OCI-LY1 (cell line): Measurements from ENCODE around the gene PCLO.
A peak's percentile ranks its signal among the peaks of the same experiment; 100 is the strongest.

ENCODE experiments used
- H2AFZ ChIP-seq: fragments of 200-600 bp; sonication (generic), shearing (Covaris generic); 2 replicates; pipeline ENCODE4 v1.6.0; 2014; ENCODE audit warnings: antibody characterized with exemption, mild to moderate bottlenecking, low read length
- H3F3A ChIP-seq: fragments of 200-600 bp; sonication (generic), shearing (Covaris generic); 2 replicates; pipeline ENCODE4 v1.6.0; 2014; ENCODE audit warnings: mild to moderate bottlenecking, antibody characterized with exemption, low read length, moderate library complexity; ENCODE audit not compliant: insufficient read depth
- H3K27ac ChIP-seq: fragments of 200-600 bp; sonication (generic); 2 replicates; pipeline ENCODE4 v1.5.1; 2014; ENCODE audit warnings: low read length, mixed run types, mild to moderate bottlenecking, low read depth; ENCODE audit not compliant: poor library complexity, severe bottlenecking
- H3K27me3 ChIP-seq: fragments of 200-600 bp; sonication (generic); 2 replicates; pipeline ENCODE4 v1.6.0; 2014; ENCODE audit warnings: antibody characterized with exemption, mild to moderate bottlenecking, low read length, moderate library complexity; ENCODE audit not compliant: insufficient read depth
- H3K36me3 ChIP-seq: fragments of 200-600 bp; sonication (generic); 2 replicates; pipeline ENCODE4 v1.6.1; 2014; ENCODE audit warnings: mild to moderate bottlenecking, antibody characterized with exemption, low read length, moderate library complexity, mixed read lengths; ENCODE audit not compliant: insufficient read depth
- H3K4me1 ChIP-seq: fragments of 200-600 bp; sonication (generic); 2 replicates; pipeline ENCODE4 v1.5.1; 2014; ENCODE audit warnings: mild to moderate bottlenecking, low read length, moderate library complexity; ENCODE audit not compliant: insufficient read depth, severe bottlenecking
- H3K4me2 ChIP-seq: fragments of 200-600 bp; sonication (generic), shearing (Covaris generic); 2 replicates; pipeline ENCODE4 v1.6.1; 2014; ENCODE audit warnings: low read length
- H3K4me3 ChIP-seq: fragments of 200-600 bp; sonication (generic); 2 replicates; pipeline ENCODE4 v1.5.1; 2014; ENCODE audit warnings: low read length, low read depth, mild to moderate bottlenecking, mixed read lengths; ENCODE audit not compliant: poor library complexity, severe bottlenecking
- H3K79me2 ChIP-seq: fragments of 200-600 bp; shearing (Covaris generic); 2 replicates; pipeline ENCODE4 v1.6.1; 2016; ENCODE audit warnings: mixed run types, low read length, mixed read lengths; ENCODE audit not compliant: insufficient read depth
- H3K9ac ChIP-seq: fragments of 200-600 bp; sonication (generic), shearing (Covaris generic); 2 replicates; pipeline ENCODE4 v1.6.1; 2014; ENCODE audit warnings: mild to moderate bottlenecking, low read length, mixed read lengths
- H3K9me2 ChIP-seq: fragments of 200-600 bp; sonication (generic), shearing (Covaris generic); 2 replicates; pipeline ENCODE4 v1.6.1; 2014; ENCODE audit warnings: low read depth, mild to moderate bottlenecking, low read length, mixed read lengths
- H3K9me3 ChIP-seq: fragments of 200-600 bp; shearing (Covaris generic); 2 replicates; pipeline ENCODE4 v1.6.1; 2014; ENCODE audit warnings: low read length, mixed read lengths
- H4K20me1 ChIP-seq: fragments of 200-600 bp; sonication (generic), shearing (Covaris generic); 2 replicates; pipeline ENCODE4 v1.6.0; 2016; ENCODE audit warnings: mild to moderate bottlenecking, low read length; ENCODE audit not compliant: insufficient read depth
- EZH2 ChIP-seq: fragments of 200-600 bp; sonication (generic), shearing (Covaris generic); IDR thresholded peaks from 2 replicates; pipeline ENCODE4 v1.8.0; 2017; ENCODE audit warnings: borderline replicate concordance, mixed run types, mild to moderate bottlenecking, antibody characterized with exemption, low read length, moderate library complexity, mixed read lengths
- TF ChIP-seq, protein P1 (sequence below): fragments of 200-600 bp; sonication (generic), shearing (Covaris generic); IDR thresholded peaks from 2 replicates; pipeline ENCODE4 v1.5.1; 2017; ENCODE audit warnings: mild to moderate bottlenecking, antibody characterized with exemption, low read length, moderate library complexity, mixed read lengths

PCLO gene

DNA sequence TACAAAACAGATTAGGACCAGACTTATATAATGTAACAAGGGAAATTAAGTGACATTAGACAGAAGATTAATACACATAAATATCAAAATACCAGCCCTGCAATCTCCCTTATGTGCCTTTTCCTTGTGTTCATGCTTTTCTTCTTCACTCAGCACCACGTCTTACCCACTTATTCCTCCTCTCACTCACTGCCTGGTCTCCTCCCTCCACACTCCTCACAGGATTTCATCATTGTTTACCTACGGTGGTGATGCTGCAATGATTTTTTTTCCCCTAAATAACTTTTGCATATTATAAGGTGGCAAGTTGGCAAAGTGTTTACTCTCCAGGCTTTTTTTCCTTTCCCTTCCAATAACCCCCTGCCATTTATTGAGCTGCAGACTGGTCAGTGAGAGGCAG lies 203.2 kb downstream of the PCLO start:
- no peaks in the 10 kb centered on the region for H3K27me3 ChIP-seq
- H3K4me2 ChIP-seq: no peak overlapping the region
- H4K20me1 ChIP-seq: no peaks in the 10 kb centered on the region
- H3K79me2 ChIP-seq: no peaks in the 10 kb centered on the region
- no peaks in the 10 kb centered on the region for H3K36me3 ChIP-seq
- H3K9me3 ChIP-seq: no peaks in the 10 kb centered on the region
- H2AFZ ChIP-seq: peak overlapping the region; percentile 39; the same call in 1 of the 2 replicates
- no peak overlapping the region for H3K9ac ChIP-seq
- no peaks in the 10 kb centered on the region for H3F3A ChIP-seq
- no peak overlapping the region for H3K4me3 ChIP-seq
- H3K4me1 ChIP-seq: peaks cover 54% of the 10 kb centered on the region
- H3K27ac ChIP-seq: no peak overlapping the region
- TF ChIP-seq EZH2: no peak
- TF ChIP-seq, protein P1, sequence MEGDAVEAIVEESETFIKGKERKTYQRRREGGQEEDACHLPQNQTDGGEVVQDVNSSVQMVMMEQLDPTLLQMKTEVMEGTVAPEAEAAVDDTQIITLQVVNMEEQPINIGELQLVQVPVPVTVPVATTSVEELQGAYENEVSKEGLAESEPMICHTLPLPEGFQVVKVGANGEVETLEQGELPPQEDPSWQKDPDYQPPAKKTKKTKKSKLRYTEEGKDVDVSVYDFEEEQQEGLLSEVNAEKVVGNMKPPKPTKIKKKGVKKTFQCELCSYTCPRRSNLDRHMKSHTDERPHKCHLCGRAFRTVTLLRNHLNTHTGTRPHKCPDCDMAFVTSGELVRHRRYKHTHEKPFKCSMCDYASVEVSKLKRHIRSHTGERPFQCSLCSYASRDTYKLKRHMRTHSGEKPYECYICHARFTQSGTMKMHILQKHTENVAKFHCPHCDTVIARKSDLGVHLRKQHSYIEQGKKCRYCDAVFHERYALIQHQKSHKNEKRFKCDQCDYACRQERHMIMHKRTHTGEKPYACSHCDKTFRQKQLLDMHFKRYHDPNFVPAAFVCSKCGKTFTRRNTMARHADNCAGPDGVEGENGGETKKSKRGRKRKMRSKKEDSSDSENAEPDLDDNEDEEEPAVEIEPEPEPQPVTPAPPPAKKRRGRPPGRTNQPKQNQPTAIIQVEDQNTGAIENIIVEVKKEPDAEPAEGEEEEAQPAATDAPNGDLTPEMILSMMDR: no peak
- no peaks in the 10 kb centered on the region for H3K9me2 ChIP-seq

DNA sequence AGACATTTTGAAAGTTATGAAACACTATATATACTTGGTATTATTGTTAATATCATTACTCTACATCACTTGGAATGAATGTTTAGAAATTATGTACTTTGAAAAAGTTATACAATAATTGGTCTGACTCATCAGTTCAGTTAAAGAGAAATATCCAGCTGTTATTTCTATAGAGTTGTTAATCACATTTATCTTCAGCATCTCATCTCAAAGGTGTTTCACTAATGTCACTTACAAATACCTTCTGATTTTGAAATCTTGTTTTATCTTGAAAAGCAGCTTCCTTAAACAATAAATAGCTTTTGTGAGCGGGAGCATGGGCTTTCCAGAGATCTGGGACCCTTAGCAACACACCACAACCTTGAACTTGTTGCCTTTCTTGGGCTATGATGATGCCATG lies 205.2 kb downstream of the PCLO start:
- no peaks in the 10 kb centered on the region for H3K27me3 ChIP-seq
- H3K36me3 ChIP-seq: no peaks in the 10 kb centered on the region
- H3F3A ChIP-seq: no peaks in the 10 kb centered on the region
- H3K9me3 ChIP-seq: no peaks in the 10 kb centered on the region
- no peak overlapping the region for H2AFZ ChIP-seq
- H3K4me3 ChIP-seq: no peak overlapping the region
- no peaks in the 10 kb centered on the region for H3K79me2 ChIP-seq
- no peak overlapping the region for H3K9ac ChIP-seq
- H3K27ac ChIP-seq: no peak overlapping the region
- H4K20me1 ChIP-seq: no peaks in the 10 kb centered on the region
- H3K4me2 ChIP-seq: no peak overlapping the region
- peaks cover 46% of the 10 kb centered on the region for H3K4me1 ChIP-seq
- H3K9me2 ChIP-seq: no peaks in the 10 kb centered on the region
- TF ChIP-seq EZH2: no peak
- TF ChIP-seq, protein P1: no peak

DNA sequence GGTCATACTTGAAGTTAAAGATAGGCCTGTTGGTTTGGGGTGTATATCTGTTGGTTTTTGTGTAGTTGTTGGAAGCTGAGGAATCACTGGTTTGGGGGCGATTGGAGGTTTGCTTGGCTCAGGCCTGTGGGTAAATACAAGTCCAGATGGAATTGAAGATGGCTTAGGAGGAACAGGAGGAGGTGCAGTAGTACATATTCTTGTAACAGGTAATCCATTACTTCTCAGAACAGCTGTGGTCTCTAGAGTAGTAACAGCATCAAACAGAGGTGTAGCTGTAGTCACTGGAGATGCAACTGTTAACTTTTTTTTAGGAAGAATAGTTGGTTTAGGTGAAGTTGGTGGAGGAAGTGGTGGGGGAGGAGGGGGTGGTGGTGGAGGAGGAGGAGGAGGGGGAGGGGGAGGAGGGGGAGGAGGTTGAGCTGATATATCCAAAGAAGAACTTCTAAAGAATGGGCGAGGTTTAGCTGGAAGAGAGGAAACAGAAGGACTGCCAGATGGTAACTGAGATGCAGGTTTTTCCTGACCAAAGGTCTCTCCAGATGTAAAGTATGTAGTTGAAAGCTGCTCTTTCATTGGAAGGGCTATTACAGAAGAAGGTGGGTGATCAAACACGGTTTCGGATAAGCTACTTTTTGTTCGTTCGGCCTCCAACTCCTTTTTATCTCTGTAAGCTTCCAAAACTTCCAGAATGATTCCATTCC lies 209.2 kb downstream of the PCLO start:
- Histone ChIP-seq H4K20me1 (no peaks in the 10 kb centered on the region), H3K9ac (no peak overlapping the region), H3F3A (no peaks in the 10 kb centered on the region), H2AFZ (no peak overlapping the region), H3K4me2 (no peak overlapping the region), H3K27ac (no peak overlapping the region), H3K4me3 (no peak overlapping the region), H3K9me3 (no peaks in the 10 kb centered on the region), H3K36me3 (no peaks in the 10 kb centered on the region), H3K27me3 (no peaks in the 10 kb centered on the region), H3K9me2 (no peaks in the 10 kb centered on the region), H3K4me1 (peaks cover 51% of the 10 kb centered on the region), H3K79me2 (no peaks in the 10 kb centered on the region)
- TF ChIP-seq, protein P1: no peak
- no peak for TF ChIP-seq EZH2
